Osteocyte (in vitro differentiated cells): Measurements from ENCODE around the gene TYRO3. TPM values are rescaled to one million over a fixed set of nuclear protein-coding genes. Genes with fewer than 3 reads are reported as not detected.
A peak's percentile ranks its signal among the peaks of the same experiment; 100 is the strongest.

ENCODE experiments used
- DNase-seq: peaks from one replicate; pipeline ENCODE4 v3.0.0; 2021; ENCODE audit warnings: mixed read lengths; ENCODE audit not compliant: unreplicated experiment; ENCODE audit errors: extremely low spot score
- H3K27ac Mint-ChIP-seq: one replicate; pipeline ENCODE4 v1.8.0; 2021; ENCODE audit warnings: mild to moderate bottlenecking, mixed read lengths; ENCODE audit not compliant: unreplicated experiment
- H3K27me3 Mint-ChIP-seq: one replicate; pipeline ENCODE4 v1.8.0; 2021; ENCODE audit warnings: mixed read lengths; ENCODE audit not compliant: unreplicated experiment
- H3K36me3 Mint-ChIP-seq: one replicate; pipeline ENCODE4 v1.8.0; 2021; ENCODE audit warnings: mixed read lengths; ENCODE audit not compliant: unreplicated experiment
- H3K4me1 Mint-ChIP-seq: one replicate; pipeline ENCODE4 v1.8.0; 2021; ENCODE audit warnings: mixed read lengths; ENCODE audit not compliant: unreplicated experiment
- H3K4me3 Mint-ChIP-seq: one replicate; pipeline ENCODE4 v1.8.0; 2021; ENCODE audit warnings: mild to moderate bottlenecking, moderate library complexity, mixed read lengths; ENCODE audit not compliant: unreplicated experiment
- H3K9me3 Mint-ChIP-seq: one replicate; pipeline ENCODE4 v1.8.0; 2021; ENCODE audit warnings: mixed read lengths; ENCODE audit not compliant: unreplicated experiment
- total RNA-seq: library from RNA; stranded (reverse); gene quantifications from 2 replicates; pipeline ENCODE4 v1.2.1, GENCODE V29; 2021
- TF ChIP-seq, protein P1 (sequence below): fragments of 200-600 bp; sonication (generic); IDR thresholded peaks from 2 replicates; pipeline ENCODE4 v1.5.0; 2021; ENCODE audit warnings: antibody characterized with exemption, mild to moderate bottlenecking, moderate library complexity

TYRO3 gene
- total RNA-seq, 1 donor from 2014 or later, result 8.1 TPM

DNA sequence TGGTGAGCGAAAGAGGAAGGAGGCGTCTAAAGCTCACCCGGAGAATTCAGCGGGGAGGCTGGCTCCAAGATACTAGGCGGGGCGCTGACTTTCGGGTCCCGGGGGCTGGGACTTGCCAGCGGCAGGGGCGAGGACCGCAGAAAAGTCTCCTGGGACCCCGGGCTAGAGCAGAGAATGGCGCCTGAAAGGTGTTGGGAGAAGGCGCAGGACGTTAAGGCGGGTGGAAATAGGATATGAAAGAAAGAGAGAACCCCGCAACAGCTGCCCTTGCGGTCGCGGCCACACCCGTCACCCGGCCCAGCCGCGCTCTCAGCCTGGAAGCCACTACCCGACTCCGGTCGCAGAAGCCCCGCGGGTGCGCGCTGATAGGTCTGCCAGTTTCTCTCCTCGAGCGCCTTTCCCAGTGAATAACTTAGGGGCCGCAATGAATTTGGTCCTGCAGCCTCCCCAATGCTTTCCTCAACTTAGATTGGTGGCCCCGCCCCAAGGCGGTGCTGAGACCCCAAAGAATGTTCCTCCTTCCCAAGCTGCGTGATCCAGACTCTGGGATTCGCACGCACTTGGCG lies 46.0 kb upstream of the TYRO3 start:
- Mint-ChIP-seq H3K9me3 (no peaks in the 10 kb centered on the region), H3K27me3 (peaks cover 26% of the 10 kb centered on the region), H3K4me3 (peak overlapping the region; percentile 72), H3K4me1 (peaks cover 20% of the 10 kb centered on the region), H3K36me3 (no peaks in the 10 kb centered on the region), H3K27ac (no peak overlapping the region)
- TF ChIP-seq, protein P1, sequence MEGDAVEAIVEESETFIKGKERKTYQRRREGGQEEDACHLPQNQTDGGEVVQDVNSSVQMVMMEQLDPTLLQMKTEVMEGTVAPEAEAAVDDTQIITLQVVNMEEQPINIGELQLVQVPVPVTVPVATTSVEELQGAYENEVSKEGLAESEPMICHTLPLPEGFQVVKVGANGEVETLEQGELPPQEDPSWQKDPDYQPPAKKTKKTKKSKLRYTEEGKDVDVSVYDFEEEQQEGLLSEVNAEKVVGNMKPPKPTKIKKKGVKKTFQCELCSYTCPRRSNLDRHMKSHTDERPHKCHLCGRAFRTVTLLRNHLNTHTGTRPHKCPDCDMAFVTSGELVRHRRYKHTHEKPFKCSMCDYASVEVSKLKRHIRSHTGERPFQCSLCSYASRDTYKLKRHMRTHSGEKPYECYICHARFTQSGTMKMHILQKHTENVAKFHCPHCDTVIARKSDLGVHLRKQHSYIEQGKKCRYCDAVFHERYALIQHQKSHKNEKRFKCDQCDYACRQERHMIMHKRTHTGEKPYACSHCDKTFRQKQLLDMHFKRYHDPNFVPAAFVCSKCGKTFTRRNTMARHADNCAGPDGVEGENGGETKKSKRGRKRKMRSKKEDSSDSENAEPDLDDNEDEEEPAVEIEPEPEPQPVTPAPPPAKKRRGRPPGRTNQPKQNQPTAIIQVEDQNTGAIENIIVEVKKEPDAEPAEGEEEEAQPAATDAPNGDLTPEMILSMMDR, result no peak
- no peak for DNase-seq

DNA sequence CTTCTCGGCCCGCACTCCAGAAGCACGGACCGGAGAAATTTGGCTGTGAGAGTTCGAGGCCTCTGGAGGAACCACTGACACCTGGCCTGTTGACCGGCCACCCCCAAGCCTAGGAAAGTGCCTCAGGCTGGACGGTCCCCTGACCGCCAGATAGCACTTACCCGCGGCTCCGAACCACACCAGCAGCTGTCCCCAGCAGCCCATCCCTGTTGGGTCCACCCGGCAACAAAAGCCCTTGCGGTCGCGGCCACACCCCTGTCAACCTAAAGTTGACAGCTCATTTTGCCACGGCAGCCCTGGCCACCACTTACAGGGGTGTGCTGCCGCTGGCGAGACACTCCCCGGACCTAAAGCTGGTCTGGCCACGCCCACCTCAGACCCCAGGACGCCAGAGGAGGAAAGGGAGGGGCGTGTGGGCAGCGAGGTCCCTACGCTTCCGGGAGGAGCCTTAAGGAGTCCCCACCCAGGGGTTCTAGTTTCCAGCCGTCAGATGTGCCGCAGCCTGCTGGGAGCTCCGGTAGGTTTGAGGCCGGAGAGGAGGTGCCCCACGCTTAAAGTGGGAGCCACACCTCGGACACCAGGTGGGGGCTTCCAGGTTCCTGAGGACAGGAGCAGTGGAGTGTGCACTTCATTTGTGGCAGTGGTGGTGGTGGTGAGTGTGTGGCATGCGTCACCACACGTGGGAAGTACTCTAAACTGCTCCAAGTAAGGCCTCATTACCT lies 45.3 kb upstream of the TYRO3 start, which contains the start of gene LTK:
Gene LTK, minus strand, starts transcription at position 322 of the 722 bp plus-strand sequence. Its CDS starts 118 bp downstream, at position 204.
- DNase-seq, result no peak
- H3K27ac Mint-ChIP-seq, result no peak within 1 kb of the TSS
- peaks cover 20% of the 10 kb centered on the region for H3K4me1 Mint-ChIP-seq
- TF ChIP-seq, protein P1, result no peak
- no peaks in the 10 kb centered on the region for H3K36me3 Mint-ChIP-seq
- H3K27me3 Mint-ChIP-seq, result peaks cover 26% of the 10 kb centered on the region
- peak within 1 kb of the TSS; percentile 72 for H3K4me3 Mint-ChIP-seq
- H3K9me3 Mint-ChIP-seq, result no peaks in the 10 kb centered on the region

DNA sequence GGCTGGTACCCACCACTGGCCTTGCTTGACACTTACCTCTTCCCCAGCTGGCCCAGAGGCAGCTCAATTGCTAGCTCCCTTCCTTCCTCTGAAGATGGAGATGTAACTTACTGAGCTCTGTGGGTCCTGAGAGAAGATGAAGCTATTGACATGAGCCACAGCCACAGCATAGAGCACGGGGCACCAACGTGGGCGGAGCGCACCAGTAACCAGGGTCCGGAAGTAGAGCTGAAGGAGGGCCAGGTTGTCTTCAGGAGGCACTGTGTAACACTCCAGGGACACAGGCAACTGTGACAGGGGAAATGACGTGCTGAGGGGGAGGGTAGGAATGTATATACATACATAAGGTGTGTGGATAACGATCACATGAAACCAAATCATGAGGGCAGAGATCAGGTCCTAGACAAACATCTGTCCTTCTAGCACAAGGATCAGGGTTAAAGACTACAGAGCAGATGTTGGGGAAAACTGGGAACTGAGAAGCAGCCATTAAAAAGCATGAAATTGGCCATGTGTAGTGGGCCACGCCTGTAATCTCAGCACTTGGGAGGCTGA lies 41.0 kb upstream of the TYRO3 start:
- no peaks in the 10 kb centered on the region for H3K9me3 Mint-ChIP-seq
- peaks cover 10% of the 10 kb centered on the region for H3K4me1 Mint-ChIP-seq
- peaks cover 11% of the 10 kb centered on the region for H3K36me3 Mint-ChIP-seq
- no peak for DNase-seq
- no peak overlapping the region for H3K4me3 Mint-ChIP-seq
- peaks cover 5% of the 10 kb centered on the region for H3K27me3 Mint-ChIP-seq
- H3K27ac Mint-ChIP-seq, result no peak overlapping the region
- TF ChIP-seq, protein P1, result no peak

DNA sequence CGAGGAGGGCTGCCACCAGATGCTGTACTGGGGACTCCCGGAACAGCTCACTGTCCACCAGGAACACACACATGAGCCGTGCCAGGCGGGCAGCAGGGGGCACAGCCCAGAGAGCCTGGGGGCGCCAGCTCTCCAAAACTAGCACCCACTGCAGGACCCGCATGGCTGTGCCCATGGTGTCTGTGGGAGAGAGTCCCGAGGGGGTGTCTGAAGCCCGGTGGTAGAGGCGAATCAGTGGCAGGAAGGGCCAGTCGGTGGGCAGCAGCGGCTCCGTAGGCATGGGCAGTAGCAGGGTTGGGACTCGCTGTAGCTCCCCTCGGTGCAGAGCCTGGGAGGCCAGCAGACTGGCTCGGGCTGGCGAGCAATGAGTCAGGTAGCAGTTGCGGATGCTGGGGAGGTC lies 38.4 kb upstream of the TYRO3 start:
- no peak overlapping the region for H3K27ac Mint-ChIP-seq
- no peak for DNase-seq
- no peak overlapping the region for H3K4me3 Mint-ChIP-seq
- H3K27me3 Mint-ChIP-seq, result no peaks in the 10 kb centered on the region
- no peaks in the 10 kb centered on the region for H3K4me1 Mint-ChIP-seq
- no peaks in the 10 kb centered on the region for H3K9me3 Mint-ChIP-seq
- TF ChIP-seq, protein P1, result no peak
- peaks cover 14% of the 10 kb centered on the region for H3K36me3 Mint-ChIP-seq

DNA sequence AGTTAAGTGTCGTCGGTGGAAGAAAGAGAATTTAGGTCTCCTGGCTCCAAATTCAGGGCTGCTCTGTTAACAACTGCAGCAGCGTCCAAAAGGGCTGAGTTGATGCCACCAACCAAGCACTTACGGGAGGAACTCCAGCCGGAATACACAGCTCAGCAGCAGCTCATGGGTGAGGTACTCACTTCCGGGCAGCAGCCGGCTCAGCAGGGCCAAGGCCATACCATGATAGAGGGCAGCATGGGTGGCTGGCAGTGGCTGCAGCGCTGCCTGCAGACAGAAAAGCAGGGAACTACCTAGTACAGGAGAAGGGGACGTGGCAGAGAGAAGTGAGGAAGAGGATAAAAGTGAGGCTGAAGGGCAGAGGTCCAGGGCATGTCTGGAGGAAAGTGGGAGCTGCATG lies 37.4 kb upstream of the TYRO3 start:
- H3K4me1 Mint-ChIP-seq, result no peaks in the 10 kb centered on the region
- no peaks in the 10 kb centered on the region for H3K27me3 Mint-ChIP-seq
- DNase-seq, result no peak
- peak overlapping the region; percentile 1 for H3K27ac Mint-ChIP-seq
- no peaks in the 10 kb centered on the region for H3K9me3 Mint-ChIP-seq
- TF ChIP-seq, protein P1, result no peak
- H3K36me3 Mint-ChIP-seq, result peaks cover 19% of the 10 kb centered on the region
- H3K4me3 Mint-ChIP-seq, result no peak overlapping the region
